HUES48 (cell line): ENCODE results near the gene FITM1.

Source experiments
- H3K27ac ChIP-seq: one replicate; pipeline ENCODE4 v1.7.0; 2013; ENCODE audit warnings: low read depth, low read length, inconsistent platforms
- H3K27me3 ChIP-seq: 2 replicates; pipeline ENCODE4 v1.6.1; 2013; ENCODE audit warnings: mild to moderate bottlenecking, low read length; ENCODE audit not compliant: control insufficient read depth, insufficient read depth
- H3K36me3 ChIP-seq: 2 replicates; pipeline ENCODE4 v1.6.1; 2013; ENCODE audit warnings: low read length; ENCODE audit not compliant: control insufficient read depth, insufficient read depth
- H3K4me1 ChIP-seq: 2 replicates; pipeline ENCODE4 v1.6.1; 2013; ENCODE audit warnings: mild to moderate bottlenecking, low read length; ENCODE audit not compliant: control insufficient read depth, insufficient read depth
- H3K4me3 ChIP-seq: 2 replicates; pipeline ENCODE4 v1.5.1; 2013; ENCODE audit warnings: mild to moderate bottlenecking, low read depth, low read length
- H3K9ac ChIP-seq: 2 replicates; pipeline ENCODE4 v1.6.1; 2013; ENCODE audit warnings: mild to moderate bottlenecking, low read depth, low read length, moderate library complexity
- H3K9me3 ChIP-seq: 2 replicates; pipeline ENCODE4 v1.6.1; 2013; ENCODE audit warnings: low read length; ENCODE audit not compliant: control insufficient read depth, insufficient read depth

FITM1 gene

GRCh38 chr14:24171422-24172260, 41.2 kb downstream of the FITM1 start, which contains the start of gene REC8:
TSS of gene REC8 (plus strand) at chr14:24172080. CDS start at chr14:24172553, 473 bp downstream.
- Histone ChIP-seq H3K9me3 (no peaks in the 10 kb centered on the region), H3K4me3 (peak within 1 kb of the TSS; percentile 78), H3K27me3 (no peaks in the 10 kb centered on the region), H3K36me3 (peaks cover 15% of the 10 kb centered on the region), H3K4me1 (0 out of 2 replicates have a peak, but pooled peaks cover 6% of the 10 kb centered on the region), H3K9ac (0 out of 2 replicates have a peak within 1 kb of the TSS, but pooled peaks have one; percentile 15), H3K27ac (peak within 1 kb of the TSS; percentile 50)

- peak overlapping the region; percentile 50 for H3K27ac ChIP-seq
- peak overlapping the region; percentile 78 for H3K4me3 ChIP-seq
- no peaks in the 10 kb centered on the region for H3K9me3 ChIP-seq
- H3K27me3 ChIP-seq: no peaks in the 10 kb centered on the region
- 0 out of 2 replicates have a peak overlapping the region, but pooled peaks have one; percentile 15 for H3K9ac ChIP-seq
- H3K4me1 ChIP-seq: 0 out of 2 replicates have a peak, but pooled peaks cover 6% of the 10 kb centered on the region
- H3K36me3 ChIP-seq: peaks cover 22% of the 10 kb centered on the region
Observed at GRCh38 chr14:24172261-24172860, 41.9 kb downstream of the FITM1 start.

- Histone ChIP-seq H3K4me3 (peak overlapping the region; percentile 78), H3K4me1 (0 out of 2 replicates have a peak, but pooled peaks cover 6% of the 10 kb centered on the region), H3K36me3 (peaks cover 28% of the 10 kb centered on the region), H3K9ac (no peak overlapping the region), H3K9me3 (no peaks in the 10 kb centered on the region), H3K27me3 (no peaks in the 10 kb centered on the region), H3K27ac (no peak overlapping the region)
Observed at GRCh38 chr14:24172871-24173281, 42.4 kb downstream of the FITM1 start.

GRCh38 chr14:24176599-24176998, 46.1 kb downstream of the FITM1 start:
- H3K36me3 ChIP-seq: peaks cover 64% of the 10 kb centered on the region
- no peak overlapping the region for H3K4me3 ChIP-seq
- no peaks in the 10 kb centered on the region for H3K9me3 ChIP-seq
- no peak overlapping the region for H3K27ac ChIP-seq
- H3K4me1 ChIP-seq: 0 out of 2 replicates have a peak, but pooled peaks cover 6% of the 10 kb centered on the region
- no peaks in the 10 kb centered on the region for H3K27me3 ChIP-seq
- H3K9ac ChIP-seq: no peak overlapping the region

GRCh38 chr14:24177041-24177825, 46.8 kb downstream of the FITM1 start:
- Histone ChIP-seq H3K27me3 (no peaks in the 10 kb centered on the region), H3K4me3 (no peak overlapping the region), H3K36me3 (peaks cover 70% of the 10 kb centered on the region), H3K9ac (no peak overlapping the region), H3K27ac (no peak overlapping the region), H3K9me3 (no peaks in the 10 kb centered on the region), H3K4me1 (0 out of 2 replicates have a peak, but pooled peaks cover 4% of the 10 kb centered on the region)

- no peak overlapping the region for H3K9ac ChIP-seq
- no peak overlapping the region for H3K27ac ChIP-seq
- no peaks in the 10 kb centered on the region for H3K4me1 ChIP-seq
- H3K9me3 ChIP-seq: no peaks in the 10 kb centered on the region
- peaks cover 77% of the 10 kb centered on the region for H3K36me3 ChIP-seq
- H3K4me3 ChIP-seq: no peak overlapping the region
- no peaks in the 10 kb centered on the region for H3K27me3 ChIP-seq
Observed at GRCh38 chr14:24177891-24178290, 47.4 kb downstream of the FITM1 start.

- Histone ChIP-seq H3K27ac (no peak overlapping the region), H3K36me3 (peaks cover 78% of the 10 kb centered on the region), H3K9me3 (no peaks in the 10 kb centered on the region), H3K27me3 (no peaks in the 10 kb centered on the region), H3K4me3 (no peak overlapping the region), H3K4me1 (no peaks in the 10 kb centered on the region), H3K9ac (no peak overlapping the region)
Observed at GRCh38 chr14:24178399-24179178, 48.1 kb downstream of the FITM1 start.

GRCh38 chr14:24179294-24179960, 49.0 kb downstream of the FITM1 start:
- H3K4me1 ChIP-seq: no peaks in the 10 kb centered on the region
- H3K9me3 ChIP-seq: no peaks in the 10 kb centered on the region
- no peak overlapping the region for H3K4me3 ChIP-seq
- H3K36me3 ChIP-seq: peaks cover 84% of the 10 kb centered on the region
- no peak overlapping the region for H3K9ac ChIP-seq
- H3K27me3 ChIP-seq: no peaks in the 10 kb centered on the region
- H3K27ac ChIP-seq: no peak overlapping the region

- Histone ChIP-seq H3K36me3 (peaks cover 87% of the 10 kb centered on the region), H3K4me1 (no peaks in the 10 kb centered on the region), H3K9ac (no peak overlapping the region), H3K27me3 (no peaks in the 10 kb centered on the region), H3K27ac (no peak overlapping the region), H3K4me3 (no peak overlapping the region), H3K9me3 (no peaks in the 10 kb centered on the region)
Observed at GRCh38 chr14:24179961-24180796, 49.7 kb downstream of the FITM1 start.
